Stimulated activated CD4-positive, alpha-beta T cell treated with anti-CD3 and anti-CD28 coated beads, TNF-alpha, amount 100 ng/mL, for 48 hours (primary cell): ENCODE results near the gene MRPS12.
"Not testable (repeated sequence)": the region's sequence is repeated elsewhere in the genome, so short reads cannot be mapped to it uniquely, and the experiment has no call there.

ENCODE experiments used
- DNase-seq, 3 donors: peaks; one replicate each; pipeline ENCODE4 v3.0.0-alpha.2; 2020; ENCODE audit warnings: low read depth in 3 of 3

Gene MRPS12

DNA sequence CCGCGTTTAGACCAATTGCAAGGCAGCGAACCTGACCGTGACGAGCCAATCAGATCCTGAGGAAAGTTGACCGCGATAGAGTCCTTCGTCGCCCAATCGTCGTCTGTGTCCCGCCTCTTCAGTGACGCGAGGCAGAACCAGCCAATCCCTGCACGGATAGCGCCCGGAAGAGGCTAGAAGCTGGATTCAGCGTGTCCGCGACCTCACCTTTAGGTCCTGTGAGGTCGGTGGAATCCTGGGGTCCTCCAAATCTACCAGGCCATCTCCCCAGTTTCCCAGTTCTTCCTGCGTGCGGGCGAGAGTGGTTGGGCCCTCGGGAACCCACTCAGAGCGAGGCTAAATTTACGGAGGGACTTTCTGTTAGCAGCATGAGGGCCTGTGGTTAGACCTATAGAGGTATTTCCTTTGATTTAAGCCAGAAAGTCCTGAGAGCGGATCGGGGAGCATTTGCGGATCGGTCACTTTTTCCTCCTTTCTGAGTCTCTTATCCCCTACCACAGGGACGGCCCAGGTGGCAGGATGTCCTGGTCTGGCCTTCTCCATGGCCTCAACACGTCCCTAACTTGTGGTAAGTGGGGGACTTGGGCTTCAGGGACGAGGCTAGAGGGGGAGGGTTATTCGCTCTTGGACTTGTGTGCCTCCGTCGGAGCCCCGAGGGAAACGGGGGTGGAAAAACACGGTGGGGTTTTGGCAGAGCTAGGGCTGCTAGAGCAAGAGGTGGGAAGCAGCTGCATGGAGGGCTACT, at the start of gene MRPS12:
TSS of gene MRPS12 (plus strand) at position 169 of the 745 bp plus-strand sequence. CDS start at position 520, 351 bp downstream.
- DNase-seq: peak; percentile 96 to 98 (median 97)

DNA sequence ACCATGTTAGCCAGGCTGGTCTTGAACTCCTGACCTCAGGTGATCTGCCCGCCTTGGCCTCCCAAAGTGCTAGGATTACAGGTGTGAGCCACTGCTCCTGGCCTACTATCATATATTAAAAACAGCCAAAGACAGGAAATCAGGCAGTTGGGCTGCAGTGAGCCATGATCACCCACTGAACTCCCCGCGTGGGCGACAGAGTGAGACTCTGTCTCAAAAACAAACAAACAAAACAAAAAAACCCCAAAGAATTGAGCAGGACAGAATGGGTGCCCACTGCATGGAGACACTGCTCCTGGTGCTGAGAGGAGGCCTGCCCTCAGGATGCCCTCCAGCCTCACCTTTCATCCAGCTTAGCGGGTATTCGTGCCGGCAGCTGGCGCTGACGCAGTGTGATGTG, 47.5 kb upstream of the MRPS12 start:
- no peak for DNase-seq

DNA sequence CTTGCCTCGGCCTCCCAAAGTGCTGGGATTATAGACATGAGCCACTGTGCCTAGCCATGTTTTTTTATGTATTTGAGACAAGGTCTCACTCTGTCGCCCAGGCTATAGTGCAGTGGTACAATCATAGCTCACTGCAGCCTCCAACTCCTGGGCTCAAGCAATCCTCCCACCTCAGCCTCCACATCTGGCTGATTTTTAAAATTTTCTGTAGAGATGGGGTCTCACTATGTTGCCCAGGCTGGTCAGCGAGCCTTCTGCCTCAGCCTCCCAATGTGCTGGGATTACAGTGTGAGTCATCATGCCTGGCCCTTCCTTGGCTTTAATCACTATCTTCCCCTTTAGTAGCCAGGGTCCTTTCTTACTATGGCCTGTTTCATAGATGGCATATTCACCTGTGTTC, 46.1 kb upstream of the MRPS12 start:
- not testable (repeated sequence) for DNase-seq

DNA sequence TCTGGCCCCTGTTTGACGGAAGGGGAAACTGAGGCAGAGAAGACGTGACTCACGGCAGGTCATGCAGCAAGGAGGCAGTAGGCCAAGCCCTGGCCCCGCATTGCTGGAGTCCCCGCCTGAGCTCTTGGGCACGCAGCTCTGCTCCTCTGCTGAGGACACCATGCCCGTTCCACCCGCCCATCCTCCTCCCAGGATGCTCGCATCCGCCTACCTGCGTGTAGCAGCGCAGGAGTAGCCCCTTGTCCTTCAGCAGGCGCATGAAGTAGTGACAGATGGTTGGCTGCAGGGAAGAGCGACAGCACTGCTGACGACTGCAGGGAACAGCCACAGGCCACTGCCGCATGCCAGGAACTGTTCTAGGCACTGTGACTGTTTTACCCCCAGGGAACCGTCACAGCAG, 41.9 kb upstream of the MRPS12 start:
- no peak for DNase-seq

DNA sequence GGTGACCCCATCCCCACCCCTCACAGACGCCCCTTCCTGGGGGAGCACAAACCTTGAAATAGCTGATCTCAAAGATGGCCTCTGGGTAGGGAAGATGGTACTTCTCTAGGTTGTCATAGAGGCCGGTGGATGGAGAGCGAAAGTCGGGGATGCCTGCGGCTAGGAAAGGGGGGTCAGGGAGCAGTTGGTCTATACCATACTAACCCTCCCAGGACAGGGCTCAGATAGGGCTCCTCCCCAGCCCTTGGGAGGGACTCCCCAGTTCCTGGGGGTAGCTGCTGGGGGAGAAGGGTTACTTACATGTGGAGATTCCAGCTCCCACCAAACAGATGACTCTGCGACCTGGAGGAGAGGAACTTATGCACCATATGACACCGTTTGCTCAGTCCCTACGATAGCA, 40.9 kb upstream of the MRPS12 start:
- no peak for DNase-seq

DNA sequence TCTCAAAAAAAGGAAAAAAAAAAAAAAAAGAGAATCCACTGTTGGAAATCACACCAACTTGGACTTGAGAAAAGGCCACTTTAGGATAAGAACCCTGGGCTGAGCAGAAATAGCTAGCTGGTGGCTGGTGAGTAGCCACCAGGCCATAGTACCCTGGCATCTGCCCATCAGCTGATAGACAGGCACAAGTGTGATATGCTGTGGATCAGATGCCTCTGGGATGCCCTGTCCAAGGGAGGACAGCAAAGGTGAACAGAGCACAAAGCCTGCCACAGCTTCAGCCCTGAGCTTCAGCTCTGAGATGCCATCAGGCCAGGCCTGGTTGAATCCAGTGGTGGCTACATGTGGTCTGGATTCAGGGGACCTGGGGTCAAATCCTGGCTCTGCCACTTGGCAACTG, 40.1 kb upstream of the MRPS12 start:
- no peak for DNase-seq

DNA sequence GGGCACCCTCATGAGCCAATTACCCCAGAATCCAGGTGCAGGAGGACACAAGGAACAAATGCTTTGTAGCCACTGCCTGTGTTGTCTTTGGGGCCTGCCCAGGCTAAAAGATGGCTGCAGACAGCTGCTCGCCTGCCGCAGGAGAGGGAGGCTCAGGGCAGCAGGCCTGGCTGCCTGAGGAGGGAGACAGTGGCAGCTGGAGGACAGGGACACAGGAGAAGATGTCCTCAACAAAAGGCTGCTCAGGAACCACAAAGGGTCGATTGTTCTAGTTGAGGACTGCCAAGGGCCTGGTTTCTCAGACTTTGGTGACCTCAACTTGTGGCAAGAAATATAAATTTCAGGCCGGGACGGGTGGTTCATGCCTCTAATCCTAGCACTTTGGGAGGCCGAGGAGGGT, 39.0 kb upstream of the MRPS12 start:
- DNase-seq: no peak

DNA sequence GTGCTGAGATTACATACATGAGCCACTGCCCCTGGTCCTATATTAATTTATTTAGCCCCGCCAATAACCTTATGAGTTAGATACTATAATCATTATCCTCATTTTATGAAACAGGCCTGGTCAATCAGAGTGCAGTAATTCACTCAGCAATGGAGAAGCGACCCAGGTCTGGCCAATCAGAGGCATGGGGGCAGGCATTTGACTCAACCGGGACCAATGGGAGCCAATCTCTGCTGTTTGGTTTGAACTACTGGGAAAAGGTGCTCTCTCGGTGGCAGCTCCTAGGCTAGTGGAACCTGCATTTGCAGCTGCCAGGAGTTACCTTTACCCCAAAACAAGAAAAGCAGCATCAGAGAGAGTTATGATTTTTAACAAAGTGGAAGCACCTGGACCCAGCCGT, 37.9 kb upstream of the MRPS12 start:
- no peak for DNase-seq

DNA sequence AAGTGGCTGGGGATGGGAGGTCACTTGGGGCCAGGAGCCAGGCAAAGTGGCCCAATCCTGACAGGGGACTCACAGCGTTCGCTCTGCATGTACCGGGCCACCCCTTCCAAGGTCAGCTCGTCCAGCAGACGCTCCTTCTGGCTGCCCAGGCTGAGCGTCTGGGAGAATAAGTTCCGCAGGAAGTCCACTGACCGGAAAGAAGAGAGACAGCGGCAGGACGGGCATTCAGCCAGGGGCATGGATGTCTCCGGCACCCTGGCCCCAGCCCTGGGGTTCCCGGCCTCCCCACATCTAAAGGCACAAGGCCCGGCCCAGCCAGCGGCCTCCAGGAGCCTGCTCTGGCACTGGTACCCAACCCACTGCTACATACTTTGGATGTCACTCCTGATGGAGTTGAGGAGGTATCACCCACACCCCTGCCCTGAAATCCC, 37.4 kb upstream of the MRPS12 start:
- DNase-seq: no peak

DNA sequence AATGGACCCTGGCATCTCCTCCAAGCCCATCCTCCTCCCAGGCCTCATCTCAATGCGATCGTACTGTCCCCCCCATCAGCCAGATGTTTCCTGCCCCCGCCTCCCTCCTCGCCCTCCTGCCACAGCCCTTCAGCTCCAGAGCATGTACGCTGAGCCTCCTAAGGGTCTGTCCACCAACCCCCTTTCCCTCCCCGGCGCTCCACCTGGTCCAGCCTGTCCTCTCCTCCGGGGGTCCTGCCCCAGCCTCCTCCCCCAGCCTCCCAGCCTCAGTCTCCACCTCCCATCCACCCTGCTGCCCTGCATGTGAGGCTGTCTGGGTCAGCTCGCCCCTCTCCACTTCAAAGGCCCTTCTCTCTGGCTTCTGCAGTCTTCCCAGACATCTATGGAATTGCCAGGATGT, 35.8 kb upstream of the MRPS12 start:
- DNase-seq: no peak

DNA sequence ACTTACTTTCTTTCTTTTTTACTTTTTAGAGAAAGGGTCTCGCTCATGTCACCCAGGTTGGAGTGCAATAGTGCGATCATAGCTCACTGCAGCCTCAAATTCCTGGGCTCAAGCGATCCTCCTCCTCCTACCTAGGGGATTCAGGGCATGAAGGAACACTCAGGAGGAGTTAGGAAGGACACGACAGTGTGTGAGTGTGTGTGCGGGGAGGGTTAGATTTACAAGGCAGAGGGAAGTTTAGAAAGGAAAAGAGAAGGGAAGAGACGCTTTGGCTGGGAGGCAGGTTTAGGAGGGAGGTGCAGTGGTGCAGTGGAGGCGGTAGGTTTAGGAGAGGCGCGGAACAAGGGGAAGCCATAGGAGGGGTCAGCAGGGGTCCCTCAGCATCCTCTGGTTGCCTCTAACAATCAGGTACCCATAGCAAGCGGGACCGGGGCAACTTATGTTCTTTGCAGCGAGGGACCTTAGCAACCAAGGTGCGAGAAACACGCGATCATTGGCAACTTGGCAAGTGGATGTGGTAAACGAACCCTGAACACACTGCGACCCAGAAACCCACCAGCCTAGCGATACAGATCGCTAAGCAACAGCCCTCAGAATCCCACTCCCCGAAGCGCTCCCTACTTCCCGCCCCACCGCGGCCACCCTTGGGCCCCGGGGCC, 31.8 kb upstream of the MRPS12 start:
- DNase-seq: no peak

DNA sequence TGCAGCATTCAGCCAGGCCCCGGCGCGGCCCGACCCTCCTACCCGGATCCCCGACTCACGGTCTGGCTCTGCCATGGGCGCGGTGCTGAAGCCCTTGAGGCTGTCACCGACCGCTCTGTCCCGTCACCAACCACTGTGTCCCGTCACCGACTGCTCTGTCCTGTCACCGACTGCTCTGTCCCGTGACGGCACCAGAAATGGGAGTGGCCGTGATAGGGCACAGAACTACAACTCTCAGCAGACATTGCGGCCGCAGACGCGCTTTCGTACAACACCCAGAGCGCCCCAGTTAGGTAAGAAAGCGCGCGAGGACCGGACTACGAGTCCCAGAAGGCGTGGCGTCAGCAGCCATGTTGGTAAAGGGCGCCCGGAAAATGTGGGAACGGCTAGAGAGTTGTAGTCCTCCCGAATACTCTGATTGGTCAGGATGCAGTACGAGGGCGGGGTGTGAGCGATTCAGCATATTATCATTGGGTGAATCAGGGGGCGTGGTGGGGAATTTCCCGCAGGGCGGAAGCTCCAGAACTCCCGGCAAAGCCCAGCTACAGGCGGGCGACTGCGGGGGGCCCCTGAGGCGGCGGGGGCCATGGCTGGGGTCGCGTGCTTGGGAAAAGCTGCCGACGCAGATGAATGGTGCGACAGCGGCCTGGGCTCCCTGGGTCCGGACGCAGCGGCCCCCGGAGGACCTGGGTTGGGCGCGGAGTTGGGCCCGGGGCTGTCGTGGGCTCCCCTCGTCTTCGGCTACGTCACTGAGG, 31.1 kb upstream of the MRPS12 start, which contains the start of the genes NFKBIB and SIRT2:
TSS of gene NFKBIB (plus strand) at position 523 of the 755 bp plus-strand sequence. CDS start at position 587, 64 bp downstream.
TSS of gene SIRT2 (minus strand) at position 172 of the 755 bp plus-strand sequence. CDS start at position 75, 97 bp downstream.
- peak; percentile 98 to 100 (median 99) for DNase-seq

DNA sequence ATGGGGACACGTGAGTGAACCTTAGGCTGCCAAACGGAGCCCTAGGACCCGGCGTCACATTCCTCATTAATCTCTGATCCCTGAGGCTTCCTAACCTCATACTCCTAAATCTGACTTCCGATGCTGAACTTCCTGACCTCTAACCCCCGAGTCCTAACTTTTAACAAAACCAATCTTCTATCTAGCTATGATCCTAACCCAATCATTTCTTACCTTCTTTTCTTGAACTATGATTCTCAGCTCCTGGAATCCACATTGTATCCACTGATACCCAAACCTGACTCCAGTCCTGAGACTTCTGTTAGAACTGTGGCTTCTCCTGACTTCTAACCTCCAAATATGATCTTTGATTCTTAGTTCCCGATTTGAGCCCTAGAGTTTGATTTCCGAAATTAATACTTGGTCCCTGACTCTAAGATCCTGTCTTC, 30.5 kb upstream of the MRPS12 start:
- DNase-seq: no peak

DNA sequence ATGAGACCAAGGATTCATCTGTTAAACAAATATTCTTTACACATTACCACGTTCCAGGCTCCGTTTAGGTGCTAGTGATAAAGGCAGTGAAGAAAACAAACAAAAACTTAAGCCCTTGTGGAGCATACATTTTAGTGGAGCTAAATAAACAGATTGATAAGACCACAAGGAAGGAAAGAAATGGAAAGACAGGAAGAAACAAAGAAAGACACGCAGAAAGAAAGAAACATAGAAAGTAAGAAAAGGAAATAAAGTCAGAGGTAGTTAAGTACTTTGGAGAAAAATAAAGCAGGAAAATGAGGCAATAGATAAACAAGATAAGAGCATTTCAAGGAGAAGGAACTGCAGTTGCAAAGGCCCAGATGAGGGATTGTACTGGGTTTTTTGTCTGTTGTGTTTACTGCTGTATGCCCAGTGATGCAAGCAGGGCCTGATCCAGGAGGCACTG, 30.0 kb upstream of the MRPS12 start:
- no peak for DNase-seq

DNA sequence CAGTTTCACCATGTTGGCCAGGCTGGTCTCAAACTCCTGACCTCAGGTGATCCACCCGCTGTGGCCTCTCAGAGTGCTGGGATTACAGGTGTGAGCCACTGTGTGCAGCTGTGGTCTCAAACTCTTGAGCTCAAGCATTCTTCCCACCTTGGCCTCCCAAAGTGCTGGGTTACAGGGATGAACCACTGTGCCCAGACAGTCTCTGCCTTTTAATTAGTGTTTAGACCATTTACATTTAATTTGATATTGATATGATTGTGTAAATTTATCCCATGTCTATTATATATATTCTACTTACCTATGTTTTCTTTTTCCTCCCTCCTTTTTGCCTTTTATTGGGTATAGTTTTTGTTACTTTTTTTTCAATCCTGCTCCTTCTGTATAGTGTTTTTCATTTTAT, 29.1 kb upstream of the MRPS12 start:
- DNase-seq: no peak

DNA sequence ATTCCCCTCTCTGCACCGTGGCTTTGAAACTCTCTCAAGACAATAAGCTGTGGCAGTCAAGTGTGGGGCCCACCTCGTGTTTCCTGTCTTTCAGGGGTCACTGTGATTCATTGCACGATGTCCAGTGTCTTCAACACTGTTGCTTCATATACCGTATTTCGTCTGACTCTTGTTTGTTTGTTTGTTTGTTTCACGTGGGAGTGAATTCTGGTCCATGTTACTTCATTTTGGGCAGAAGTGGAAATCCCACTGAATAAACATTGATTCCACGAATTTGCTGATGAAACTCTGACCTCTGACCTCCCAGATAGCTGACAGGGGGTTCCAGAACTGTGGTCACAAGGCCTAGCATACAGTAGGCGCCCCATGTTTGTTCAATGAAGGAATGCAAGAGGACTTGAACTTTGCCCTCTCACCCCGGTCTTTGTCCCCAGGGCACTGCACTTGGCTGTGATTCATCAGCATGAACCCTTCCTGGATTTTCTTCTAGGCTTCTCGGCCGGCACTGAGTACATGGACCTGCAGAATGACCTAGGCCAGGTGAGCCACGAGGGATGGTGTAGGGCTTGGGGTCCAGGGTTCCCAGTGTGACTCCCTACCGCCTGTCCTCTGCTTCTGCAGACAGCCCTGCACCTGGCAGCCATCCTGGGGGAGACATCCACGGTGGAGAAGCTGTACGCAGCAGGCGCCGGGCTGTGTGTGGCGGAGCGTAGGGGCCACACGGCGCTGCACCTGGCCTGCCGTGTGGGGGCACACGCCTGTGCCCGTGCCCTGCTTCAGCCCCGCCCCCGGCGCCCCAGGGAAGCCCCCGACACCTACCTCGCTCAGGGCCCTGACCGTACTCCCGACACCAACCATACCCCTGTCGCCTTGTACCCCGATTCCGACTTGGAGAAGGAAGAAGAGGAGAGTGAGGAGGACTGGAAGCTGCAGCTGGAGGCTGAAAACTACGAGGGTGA, 25.9 kb upstream of the MRPS12 start:
- DNase-seq: no peak

DNA sequence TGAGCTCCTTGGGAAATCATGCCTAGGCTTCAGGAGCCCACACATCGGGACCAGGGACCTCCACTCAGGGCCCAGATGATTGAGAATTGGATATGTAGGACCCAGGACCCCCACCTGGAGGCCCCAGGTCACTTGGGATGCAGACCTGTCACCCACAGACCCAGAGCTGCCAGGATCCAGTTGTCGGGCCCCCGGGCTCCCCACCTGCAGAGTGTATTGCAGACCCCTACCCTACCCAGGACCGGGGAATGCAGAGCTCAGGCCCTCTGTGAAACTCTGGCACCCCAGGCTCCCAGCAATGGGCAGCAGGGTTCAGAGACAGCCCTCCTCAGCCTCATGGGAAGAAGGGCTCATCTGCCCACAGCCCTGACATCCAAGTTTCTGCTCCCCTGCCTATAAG, 25.1 kb upstream of the MRPS12 start:
- DNase-seq: no peak

DNA sequence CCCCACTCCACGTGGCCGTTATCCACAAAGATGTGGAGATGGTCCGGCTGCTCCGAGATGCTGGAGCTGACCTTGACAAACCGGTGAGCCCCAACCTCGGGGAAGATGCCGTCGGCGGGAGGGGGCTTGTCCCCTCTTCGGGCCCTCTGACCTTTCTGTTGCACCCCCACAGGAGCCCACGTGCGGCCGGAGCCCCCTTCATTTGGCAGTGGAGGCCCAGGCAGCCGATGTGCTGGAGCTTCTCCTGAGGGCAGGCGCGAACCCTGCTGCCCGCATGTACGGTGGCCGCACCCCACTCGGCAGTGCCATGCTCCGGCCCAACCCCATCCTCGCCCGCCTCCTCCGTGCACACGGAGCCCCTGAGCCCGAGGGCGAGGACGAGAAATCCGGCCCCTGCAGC, 23.5 kb upstream of the MRPS12 start:
- no peak for DNase-seq

DNA sequence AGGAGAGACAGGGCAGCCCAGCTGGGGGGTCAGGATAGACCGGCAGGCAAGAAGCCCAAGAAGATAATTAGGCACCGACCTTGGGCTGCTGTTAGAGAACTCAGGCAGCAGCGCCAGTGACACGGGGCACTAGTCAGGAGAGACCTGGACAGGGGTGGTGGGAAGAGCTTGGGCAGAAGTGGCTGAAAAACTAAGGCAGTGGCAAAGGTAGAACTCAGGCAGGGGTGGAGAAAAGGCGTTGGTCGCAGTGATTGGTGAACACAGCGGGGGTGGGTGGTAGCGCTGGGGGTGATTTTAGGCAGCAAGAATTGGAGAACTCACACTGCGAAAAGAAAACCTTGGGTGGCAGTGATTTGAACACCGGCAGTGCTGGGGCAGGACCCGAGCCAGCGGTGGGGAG, 23.1 kb upstream of the MRPS12 start:
- DNase-seq: no peak

DNA sequence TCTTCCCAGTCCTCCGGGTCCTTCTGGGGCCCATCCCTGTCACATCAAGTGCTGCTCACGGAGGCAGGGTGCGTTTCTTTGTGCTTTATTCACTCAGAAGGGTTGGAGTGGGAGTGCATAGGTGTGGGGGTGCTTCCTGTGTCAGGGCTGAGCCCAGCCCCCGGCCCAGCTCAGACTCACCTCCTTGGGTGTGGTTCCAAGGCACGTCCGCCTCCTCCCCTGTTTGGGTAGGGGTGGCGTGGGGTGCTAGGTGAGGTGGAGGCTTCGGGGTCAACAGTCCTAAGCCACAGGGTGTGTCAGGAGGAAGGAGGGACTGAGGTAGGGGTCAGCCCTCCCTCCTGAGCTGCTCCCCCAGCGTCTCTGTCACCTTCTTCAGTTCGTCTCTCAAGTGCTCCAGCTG, 21.8 kb upstream of the MRPS12 start:
- no peak for DNase-seq

DNA sequence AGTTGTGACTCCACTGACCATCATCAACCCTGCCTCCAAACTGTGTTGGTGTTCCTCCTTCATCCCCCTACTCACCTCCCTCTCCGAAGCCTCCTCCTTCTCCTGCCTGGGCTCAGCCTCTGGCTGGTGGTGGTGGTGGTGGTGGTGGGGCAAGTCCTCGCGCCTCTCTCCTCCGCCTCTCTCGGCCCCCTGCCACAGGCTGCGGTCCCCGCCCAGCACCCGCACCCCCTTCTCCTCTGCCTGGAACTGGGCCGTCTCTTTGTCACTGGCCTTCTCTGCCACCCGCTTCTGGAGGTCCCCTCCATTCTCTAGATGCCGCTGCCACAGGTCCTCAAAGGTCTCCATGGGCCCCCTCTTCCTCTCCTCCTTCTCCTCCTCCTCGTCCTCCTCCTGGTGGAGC, 20.3 kb upstream of the MRPS12 start:
- no peak for DNase-seq
